HG03139 (cell line): ENCODE results near the gene MAP1LC3B.
"Not testable (repeated sequence)": the region's sequence is repeated elsewhere in the genome, so short reads cannot be mapped to it uniquely, and the experiment has no call there.

ENCODE experiments used
- ATAC-seq: cut with Tn5 transposase; IDR thresholded peaks from one replicate; pipeline ENCODE4 v1.9.1; 2021; ENCODE audit not compliant: unreplicated experiment

Gene MAP1LC3B

GRCh38 chr16:87380403-87380802 lies 11.7 kb upstream of the MAP1LC3B start:
- ATAC-seq = no peak

- no peak for ATAC-seq
Observed at GRCh38 chr16:87380881-87381280, 11.3 kb upstream of the MAP1LC3B start.

GRCh38 chr16:87382023-87382785 lies 9.9 kb upstream of the MAP1LC3B start:
- ATAC-seq = no peak

GRCh38 chr16:87383505-87384161 lies 8.5 kb upstream of the MAP1LC3B start, which contains the start of gene FBXO31:
FBXO31 (minus strand) TSS chr16:87383776; CDS start chr16:87383744, 32 bp downstream.
- peak; percentile 35 for ATAC-seq

GRCh38 chr16:87384162-87384874 lies 7.8 kb upstream of the MAP1LC3B start:
- no peak for ATAC-seq

- ATAC-seq = not testable (repeated sequence)
Observed at GRCh38 chr16:87384875-87385167, 7.3 kb upstream of the MAP1LC3B start.

- peak; percentile 42 for ATAC-seq
Observed at GRCh38 chr16:87387942-87388817, 4.0 kb upstream of the MAP1LC3B start.

GRCh38 chr16:87388818-87389134 lies 3.4 kb upstream of the MAP1LC3B start:
- ATAC-seq = no peak

GRCh38 chr16:87389245-87389644 lies 2.9 kb upstream of the MAP1LC3B start:
- no peak for ATAC-seq

GRCh38 chr16:87389914-87390313 lies 2.2 kb upstream of the MAP1LC3B start:
- ATAC-seq = not testable (repeated sequence)

GRCh38 chr16:87390641-87391323 lies 1.4 kb upstream of the MAP1LC3B start:
- ATAC-seq = no peak

- peak; percentile 6 for ATAC-seq
Observed at GRCh38 chr16:87391324-87391949, 699 bp upstream of the MAP1LC3B start.

- peak; percentile 1 for ATAC-seq
Observed at GRCh38 chr16:87392821-87393679, 914 bp downstream of the MAP1LC3B start.

- no peak for ATAC-seq
Observed at GRCh38 chr16:87393680-87394055, 1.5 kb downstream of the MAP1LC3B start.

- ATAC-seq = no peak
Observed at GRCh38 chr16:87395181-87395842, 3.2 kb downstream of the MAP1LC3B start.

GRCh38 chr16:87404764-87405625 lies 12.9 kb downstream of the MAP1LC3B start:
- no peak for ATAC-seq

- no peak for ATAC-seq
Observed at GRCh38 chr16:87406495-87407088, 14.5 kb downstream of the MAP1LC3B start.
